ENCODE data around the gene ENO1.
"Not testable (repeated sequence)": the region's sequence is repeated elsewhere in the genome, so short reads cannot be mapped to it uniquely, and the experiment has no call there.

The ENO1 gene

DNA sequence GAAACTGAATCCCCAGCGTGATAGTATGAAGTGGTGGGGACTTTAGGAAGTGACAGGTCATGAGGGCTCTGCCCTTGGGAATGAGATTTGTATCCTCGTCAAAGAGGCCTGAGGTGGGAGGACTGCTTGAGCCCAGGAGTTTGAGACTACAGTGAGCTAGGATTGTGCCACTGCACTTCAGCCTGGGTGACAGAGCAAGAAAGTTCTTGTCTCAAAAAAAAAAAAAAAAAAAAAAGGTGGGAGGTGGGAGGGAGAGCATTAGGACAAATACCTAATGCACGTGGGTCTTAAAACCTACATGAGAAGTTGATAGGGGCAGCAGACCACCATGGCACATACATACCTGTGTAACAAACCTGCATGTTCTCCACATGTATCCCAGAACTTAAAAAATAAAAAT, 37.1 kb downstream of the ENO1 start:
- no peak for DNase-seq

DNA sequence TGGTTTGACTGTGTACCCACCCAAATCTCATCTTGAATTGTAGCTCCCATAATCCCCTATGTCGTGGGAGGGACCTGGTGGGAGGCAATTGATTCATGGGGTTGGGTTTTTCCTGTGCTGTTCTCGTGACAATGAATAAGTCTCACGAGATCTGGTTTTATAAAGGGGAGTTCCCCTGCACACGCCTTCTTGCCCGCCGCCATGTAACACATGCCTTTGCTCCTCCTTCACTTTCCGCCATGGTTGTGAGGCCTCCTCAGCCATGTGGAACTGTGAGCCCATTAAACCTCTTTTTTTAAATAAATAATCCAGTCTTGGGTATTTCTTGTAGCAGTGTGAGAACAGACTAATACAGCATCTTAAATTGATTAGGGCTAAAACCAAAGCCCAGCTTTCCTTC, 38.5 kb downstream of the ENO1 start:
- no peak for DNase-seq

GRCh38 chr1:8835941-8836643, 42.4 kb downstream of the ENO1 start:
- DNase-seq = no peak

- no peak for DNase-seq
Observed at GRCh38 chr1:8831340-8831739, 47.1 kb downstream of the ENO1 start.

DNA sequence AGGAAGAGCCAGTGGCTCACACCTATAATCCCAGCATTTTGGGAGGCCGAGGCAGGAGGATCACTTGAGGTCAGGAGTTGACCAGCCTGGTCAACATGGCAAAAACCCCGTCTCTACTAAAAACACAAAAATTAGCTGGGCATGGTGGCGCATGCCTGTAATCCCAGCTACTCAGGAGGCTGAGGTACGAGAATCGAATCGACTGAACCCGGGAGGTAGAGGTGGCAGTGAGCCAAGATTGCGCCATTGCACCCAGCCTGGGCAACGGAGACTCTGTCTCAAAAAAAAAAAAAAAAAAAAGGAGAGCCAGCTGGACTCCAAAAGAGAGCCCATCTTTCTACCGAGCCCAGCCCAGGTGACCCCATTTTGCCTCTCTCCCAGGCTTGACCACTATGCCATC, 47.8 kb downstream of the ENO1 start:
- DNase-seq = not testable (repeated sequence)

- no peak for DNase-seq
Observed at GRCh38 chr1:8825985-8826481, 52.5 kb downstream of the ENO1 start.

DNA sequence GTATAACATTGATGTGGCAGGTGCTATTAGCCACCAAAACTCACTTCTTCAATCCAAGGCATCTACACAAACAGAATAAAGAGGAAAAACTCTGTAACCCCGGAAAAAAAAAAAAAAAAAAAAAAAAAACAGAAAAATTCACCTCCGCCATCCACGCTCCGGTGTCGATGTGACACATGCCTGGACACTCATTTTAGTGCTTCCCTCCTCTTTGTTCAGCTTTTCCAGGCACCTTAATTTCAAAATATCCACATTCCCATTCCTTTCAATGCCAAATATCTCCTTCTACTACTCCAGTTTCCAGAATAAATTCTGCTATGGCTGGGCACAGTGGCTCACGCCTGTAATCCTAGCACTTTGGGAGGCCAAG, 55.2 kb downstream of the ENO1 start:
- DNase-seq = no peak

GRCh38 chr1:8822373-8823294, 55.9 kb downstream of the ENO1 start:
- no peak for DNase-seq

DNA sequence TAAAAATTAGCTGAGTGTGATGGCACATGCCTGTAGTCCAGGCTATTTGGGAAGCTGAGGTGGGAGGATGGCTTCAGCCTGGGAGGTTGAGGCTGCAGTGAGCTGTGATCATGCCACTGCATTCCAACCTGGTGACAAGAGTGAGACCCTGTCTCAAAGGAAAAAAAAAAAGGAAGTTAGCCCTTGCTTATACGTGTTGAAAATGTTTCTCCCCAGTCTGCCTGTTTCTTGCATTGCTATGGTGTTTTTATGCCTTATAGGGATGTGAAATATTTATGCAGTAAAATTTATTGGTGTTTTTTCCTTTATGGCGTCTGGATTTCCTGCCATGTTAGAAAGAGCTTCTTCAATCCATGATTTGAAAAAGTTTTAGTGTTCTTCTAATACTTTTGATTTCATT, 57.4 kb downstream of the ENO1 start:
- no peak for DNase-seq

DNA sequence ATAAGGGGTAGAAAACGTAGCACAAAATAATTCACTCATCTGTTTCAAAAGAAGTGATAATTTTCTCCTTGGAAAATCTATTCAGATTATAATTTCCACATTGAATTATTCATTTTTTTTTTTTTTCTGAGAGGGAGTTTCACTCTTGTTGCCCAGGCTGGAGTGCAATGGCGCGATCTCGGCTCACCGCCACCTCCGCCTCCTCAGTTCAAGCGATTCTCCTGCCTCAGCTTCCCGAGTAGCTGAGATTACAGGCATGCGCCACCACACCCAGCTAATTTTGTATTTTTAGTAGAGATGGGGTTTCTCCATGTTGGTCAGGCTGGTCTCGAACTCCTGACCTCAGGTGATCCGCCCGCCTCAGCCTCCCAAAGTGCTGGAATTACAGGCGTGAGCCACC, 59.7 kb downstream of the ENO1 start:
- DNase-seq = not testable (repeated sequence)

- no peak for DNase-seq
Observed at GRCh38 chr1:8818325-8818775, 60.1 kb downstream of the ENO1 start.

GRCh38 chr1:8817412-8818324, 60.8 kb downstream of the ENO1 start, which contains the start of gene RERE:
Gene RERE, minus strand, starts transcription at chr1:8817640.
- DNase-seq = peak; percentile 95

DNA sequence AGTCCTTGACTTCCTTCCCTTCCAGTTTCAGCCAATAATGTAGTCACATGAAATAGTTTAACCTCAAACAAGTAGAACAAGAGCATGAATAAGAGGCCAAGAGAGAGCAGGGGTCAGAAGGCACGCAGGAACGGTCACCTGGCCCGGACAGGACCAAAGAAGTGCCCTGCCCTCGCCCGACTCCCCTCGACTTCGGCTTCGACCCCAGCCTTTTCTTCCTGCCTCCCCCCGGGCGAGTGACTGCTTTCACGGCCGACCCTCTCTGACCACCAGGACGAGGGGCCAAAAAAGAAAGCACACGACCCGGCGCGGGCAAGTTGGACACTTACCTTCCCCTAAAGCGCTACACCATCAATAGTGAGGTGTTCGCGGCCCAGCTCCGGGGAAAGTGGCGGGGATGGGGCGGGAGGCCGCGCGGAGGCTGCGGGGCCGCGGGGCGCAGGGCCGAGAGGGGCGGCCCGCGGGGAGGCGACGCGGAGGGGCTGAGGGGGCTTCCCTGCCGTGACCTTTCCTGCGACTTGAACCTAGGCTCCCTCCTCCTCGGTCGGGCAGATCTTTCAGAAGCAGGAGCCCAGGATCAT, 61.6 kb downstream of the ENO1 start:
- DNase-seq = peak; percentile 13

GRCh38 chr1:8816264-8816663, 62.2 kb downstream of the ENO1 start:
- DNase-seq = no peak

DNA sequence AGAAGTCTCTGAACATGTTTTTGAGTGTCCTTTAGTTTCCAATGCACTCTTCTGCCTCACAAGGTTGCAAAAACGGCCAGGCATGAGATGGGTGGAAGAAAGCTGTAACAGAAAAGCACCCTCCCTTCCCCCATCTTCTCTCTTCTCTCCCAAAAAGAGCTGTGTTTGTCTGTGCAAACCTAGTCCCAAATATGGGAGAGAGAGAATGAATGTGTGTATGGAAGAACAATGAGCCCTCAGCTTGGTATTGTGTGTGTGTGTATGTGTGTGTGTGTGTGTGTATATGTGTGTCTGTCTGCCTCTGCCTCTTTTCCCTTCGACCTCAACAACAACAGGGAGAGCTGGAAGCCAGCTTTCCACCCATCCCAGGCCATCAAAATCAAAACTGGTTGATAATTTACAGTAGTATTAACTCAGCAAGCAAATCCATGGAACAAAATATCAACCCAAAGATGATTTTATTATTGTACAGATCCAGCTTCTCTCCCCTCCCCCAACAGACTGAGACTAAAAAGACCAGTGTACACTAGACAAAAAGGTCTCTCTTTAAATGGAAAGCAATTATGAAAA, 62.8 kb downstream of the ENO1 start:
- no peak for DNase-seq

- no peak for DNase-seq
Observed at GRCh38 chr1:8814865-8815264, 63.6 kb downstream of the ENO1 start.

GRCh38 chr1:8813991-8814390, 64.5 kb downstream of the ENO1 start:
- no peak for DNase-seq

- DNase-seq = no peak
Observed at GRCh38 chr1:8813016-8813763, 65.3 kb downstream of the ENO1 start.

GRCh38 chr1:8812081-8812480, 66.4 kb downstream of the ENO1 start:
- no peak for DNase-seq
